Suppressor macrophage (primary cell): Measurements from ENCODE around the gene RAPGEF2.
"Not testable (repeated sequence)": the region's sequence is repeated elsewhere in the genome, so short reads cannot be mapped to it uniquely, and the experiment has no call there.

ENCODE experiments used
- DNase-seq, 4 experiments: peaks; one replicate each; pipeline ENCODE4 v3.0.0-alpha.2; 2020 to 2022

Gene RAPGEF2

GRCh38 chr4:159242427-159242826, 139.5 kb downstream of the RAPGEF2 start:
- DNase-seq = no peak

GRCh38 chr4:159248384-159249178, 145.7 kb downstream of the RAPGEF2 start:
- peak in 2 of 4 experiments; percentile 30 to 34 for DNase-seq

- DNase-seq = no peak
Observed at GRCh38 chr4:159250751-159251325, 148.0 kb downstream of the RAPGEF2 start.

GRCh38 chr4:159251580-159251979, 148.7 kb downstream of the RAPGEF2 start:
- not testable (repeated sequence) for DNase-seq

GRCh38 chr4:159252491-159252890, 149.6 kb downstream of the RAPGEF2 start:
- DNase-seq = no peak

- no peak for DNase-seq
Observed at GRCh38 chr4:159256037-159256436, 153.2 kb downstream of the RAPGEF2 start.

- no peak for DNase-seq
Observed at GRCh38 chr4:159258889-159259560, 156.1 kb downstream of the RAPGEF2 start.

- no peak for DNase-seq
Observed at GRCh38 chr4:159264057-159264456, 161.2 kb downstream of the RAPGEF2 start.

- peak in 1 of 4 experiments; percentile 12 for DNase-seq
Observed at GRCh38 chr4:159266981-159267868, 164.3 kb downstream of the RAPGEF2 start.

GRCh38 chr4:159267869-159268285, 165.0 kb downstream of the RAPGEF2 start:
- DNase-seq = no peak

- DNase-seq = no peak
Observed at GRCh38 chr4:159268607-159269006, 165.7 kb downstream of the RAPGEF2 start.

GRCh38 chr4:159269116-159269515, 166.2 kb downstream of the RAPGEF2 start:
- DNase-seq = no peak

- DNase-seq = peak in 2 of 4 experiments; percentile 40 to 41
Observed at GRCh38 chr4:159269956-159270355, 167.1 kb downstream of the RAPGEF2 start.

- peak; percentile 29 to 77 (median 57) for DNase-seq
Observed at GRCh38 chr4:159271856-159272255, 169.0 kb downstream of the RAPGEF2 start.

- DNase-seq = no peak
Observed at GRCh38 chr4:159272273-159273140, 169.6 kb downstream of the RAPGEF2 start.

GRCh38 chr4:159273141-159273438, 170.2 kb downstream of the RAPGEF2 start:
- DNase-seq = peak in 1 of 4 experiments; percentile 3

- DNase-seq = no peak
Observed at GRCh38 chr4:159273841-159274240, 171.0 kb downstream of the RAPGEF2 start.

GRCh38 chr4:159278399-159278798, 175.5 kb downstream of the RAPGEF2 start:
- DNase-seq = peak; percentile 42 to 92 (median 74)

GRCh38 chr4:159279084-159279483, 176.2 kb downstream of the RAPGEF2 start:
- no peak for DNase-seq

GRCh38 chr4:159280442-159281172, 177.7 kb downstream of the RAPGEF2 start:
- DNase-seq = no peak

GRCh38 chr4:159281771-159282170, 178.9 kb downstream of the RAPGEF2 start:
- peak in 3 of 4 experiments; percentile 14 to 58 (median 55) for DNase-seq
